WTC11 (cell line): ENCODE data around the gene CEBPE. TPM values are rescaled to one million over a fixed set of nuclear protein-coding genes. Genes with fewer than 3 reads are reported as not detected.

Source experiments
- ATF1 ChIP-seq: sonication (generic); formaldehyde crosslinking; IDR thresholded peaks from 2 replicates; pipeline ENCODE4 v1.8.1; 2023; ENCODE audit warnings: mild to moderate bottlenecking, moderate library complexity, missing genetic modification reagents
- ATF6 ChIP-seq: sonication (generic); formaldehyde crosslinking; IDR thresholded peaks from 2 replicates; pipeline ENCODE4 v1.8.1; 2023; ENCODE audit warnings: mild to moderate bottlenecking, missing genetic modification reagents
- CREM ChIP-seq: sonication (generic); formaldehyde crosslinking; IDR thresholded peaks from 2 replicates; pipeline ENCODE4 v1.8.1; 2022; ENCODE audit warnings: mild to moderate bottlenecking, missing genetic modification reagents, moderate library complexity
- EMX1 ChIP-seq: fragments of 250-450 bp; sonication (Bioruptor Pico); IDR thresholded peaks from 2 replicates; pipeline ENCODE4 v1.8.0; 2021; ENCODE audit warnings: mild to moderate bottlenecking
- ERG ChIP-seq: fragments of 250-450 bp; sonication (Bioruptor Pico); IDR thresholded peaks from 2 replicates; pipeline ENCODE4 v1.8.0; 2021; ENCODE audit warnings: mild to moderate bottlenecking
- ETV6 ChIP-seq: sonication (generic); formaldehyde crosslinking; IDR thresholded peaks from 2 replicates; pipeline ENCODE4 v1.8.1; 2022; ENCODE audit warnings: mild to moderate bottlenecking, missing genetic modification reagents
- FOXK1 ChIP-seq: sonication (generic); formaldehyde crosslinking; IDR thresholded peaks from 2 replicates; pipeline ENCODE4 v1.8.0; 2022; ENCODE audit warnings: mild to moderate bottlenecking, moderate library complexity, missing genetic modification reagents
- FOXP4 ChIP-seq: sonication (generic); formaldehyde crosslinking; IDR thresholded peaks from 2 replicates; pipeline ENCODE4 v1.8.0; 2022; ENCODE audit warnings: mild to moderate bottlenecking, missing genetic modification reagents
- MXD4 ChIP-seq: fragments of 250-450 bp; sonication (Bioruptor Pico); IDR thresholded peaks from 2 replicates; pipeline ENCODE4 v1.8.0; 2021; ENCODE audit warnings: mild to moderate bottlenecking, moderate library complexity, borderline replicate concordance
- MYBL2 ChIP-seq: sonication (generic); formaldehyde crosslinking; IDR thresholded peaks from 2 replicates; pipeline ENCODE4 v1.8.1; 2023; ENCODE audit warnings: mild to moderate bottlenecking, moderate library complexity, missing genetic modification reagents
- NFYB ChIP-seq: sonication (generic); formaldehyde crosslinking; conservative IDR thresholded peaks from 2 replicates; pipeline ENCODE4 v1.8.0; 2022; ENCODE audit warnings: low read depth, missing genetic modification reagents
- NR1H2 ChIP-seq: sonication (generic); formaldehyde crosslinking; IDR thresholded peaks from 2 replicates; pipeline ENCODE4 v1.9.0; 2021; ENCODE audit warnings: mild to moderate bottlenecking, moderate library complexity, missing genetic modification reagents
- PRRX2 ChIP-seq: fragments of 250-450 bp; sonication (Bioruptor Pico); IDR thresholded peaks from 2 replicates; pipeline ENCODE4 v1.8.0; 2021; ENCODE audit warnings: mild to moderate bottlenecking
- RELA ChIP-seq: sonication (generic); formaldehyde crosslinking; IDR thresholded peaks from 2 replicates; pipeline ENCODE4 v1.8.1; 2022; ENCODE audit warnings: missing genetic modification reagents, mild to moderate bottlenecking, borderline replicate concordance
- SMAD4 ChIP-seq: sonication (generic); formaldehyde crosslinking; IDR thresholded peaks from 2 replicates; pipeline ENCODE4 v1.8.0; 2022; ENCODE audit warnings: mild to moderate bottlenecking, missing genetic modification reagents
- SOX15 ChIP-seq: fragments of 250-450 bp; sonication (Bioruptor Pico); IDR thresholded peaks from 2 replicates; pipeline ENCODE4 v1.9.0; 2021; ENCODE audit warnings: mild to moderate bottlenecking
- ZNF138 ChIP-seq: sonication (generic); formaldehyde crosslinking; conservative IDR thresholded peaks from 2 replicates; pipeline ENCODE4 v1.8.1; 2022; ENCODE audit warnings: mild to moderate bottlenecking, moderate library complexity, missing genetic modification reagents
- ZNF317 ChIP-seq: sonication (generic); formaldehyde crosslinking; IDR thresholded peaks from 2 replicates; pipeline ENCODE4 v1.8.1; 2023; ENCODE audit warnings: low read depth, mild to moderate bottlenecking, moderate library complexity, missing genetic modification reagents, borderline replicate concordance
- ZNF423 ChIP-seq: fragments of 250-450 bp; sonication (Bioruptor Pico); IDR thresholded peaks from 2 replicates; pipeline ENCODE4 v2.1.2; 2022; ENCODE audit warnings: mild to moderate bottlenecking, moderate library complexity
- ZNF512 ChIP-seq: sonication (generic); formaldehyde crosslinking; IDR thresholded peaks from 2 replicates; pipeline ENCODE4 v1.8.1; 2022; ENCODE audit warnings: missing genetic modification reagents, borderline replicate concordance
- ZNF532 ChIP-seq: fragments of 250-450 bp; sonication (Bioruptor Pico); IDR thresholded peaks from 2 replicates; pipeline ENCODE4 v1.9.0; 2021; ENCODE audit warnings: mild to moderate bottlenecking, borderline replicate concordance
- total RNA-seq: library from RNA; stranded (reverse); gene quantifications from 3 replicates; pipeline ENCODE4 v1.2.3, GENCODE V29; 2021
- TF ChIP-seq, protein P1 (sequence below): sonication (generic); formaldehyde crosslinking; IDR thresholded peaks from 2 replicates; pipeline ENCODE4 v1.8.1; 2023; ENCODE audit warnings: mild to moderate bottlenecking, moderate library complexity, missing genetic modification reagents
- TF ChIP-seq, protein P2 (sequence below): sonication (generic); formaldehyde crosslinking; IDR thresholded peaks from 2 replicates; pipeline ENCODE4 v1.8.1; 2022; ENCODE audit warnings: low read depth, mild to moderate bottlenecking, moderate library complexity, missing genetic modification reagents, borderline replicate concordance
- TF ChIP-seq, protein P3 (sequence below): sonication (generic); formaldehyde crosslinking; IDR thresholded peaks from 2 replicates; pipeline ENCODE4 v1.8.0; 2022; ENCODE audit warnings: mild to moderate bottlenecking, missing genetic modification reagents

Gene CEBPE
- total RNA-seq, 1 experiment from 2014 or later, result not detected

DNA sequence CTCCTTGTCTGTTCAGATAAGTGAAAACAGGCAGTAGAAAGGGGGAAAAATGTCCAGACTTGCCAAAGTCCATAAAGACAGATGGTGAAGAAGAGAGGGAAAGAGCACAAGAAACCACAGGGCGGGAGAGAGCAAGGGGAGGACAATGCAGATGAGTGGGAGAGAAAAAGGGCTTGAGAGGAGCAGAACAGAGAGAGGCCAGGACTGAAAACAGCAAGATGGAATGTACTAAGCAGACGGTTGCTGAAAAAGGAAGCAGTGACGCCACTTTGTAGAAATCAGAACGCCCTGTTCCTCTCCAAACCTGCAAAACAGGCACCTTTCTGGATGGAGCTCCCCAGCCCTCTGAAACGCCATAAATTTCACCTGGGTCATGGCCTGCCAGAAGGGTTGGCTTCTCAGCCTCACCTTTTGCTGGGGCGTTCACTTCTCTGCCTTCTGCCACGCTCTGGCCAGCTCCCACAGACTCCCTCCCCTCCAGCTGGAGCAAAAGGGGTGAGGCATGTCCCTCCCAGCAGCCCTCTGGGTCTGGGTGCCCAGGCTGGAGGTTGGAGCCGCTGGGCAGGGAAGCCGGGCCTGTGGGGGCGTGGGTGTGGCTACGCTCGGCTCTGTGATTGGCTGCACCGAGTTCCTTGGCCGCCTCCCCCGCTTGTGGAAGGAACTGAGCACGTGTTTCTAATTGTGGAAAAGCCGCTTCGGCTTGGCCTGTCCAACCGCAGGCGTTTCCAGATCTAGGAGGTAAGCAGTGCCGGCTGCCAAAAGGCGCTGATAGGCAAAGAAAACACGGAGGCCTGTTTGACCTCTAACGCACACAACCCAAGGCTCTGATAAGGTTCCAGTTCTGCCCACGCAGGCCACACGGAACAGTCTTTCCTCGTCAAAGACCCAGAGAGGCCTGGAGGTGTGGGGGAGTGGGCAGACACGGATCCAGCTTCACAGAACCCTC is 35.1 kb upstream of the CEBPE start (continued):
- TF ChIP-seq ATF6 (CRISPR knock-in tag) (no peak), CREM (no peak), ERG (no peak), ZNF317 (CRISPR knock-in tag) (no peak), ZNF512 (CRISPR knock-in tag) (peak; percentile 83; the same call in 1 of the 2 replicates), ZNF423 (CRISPR knock-in tag) (no peak), FOXK1 (no peak), MYBL2 (CRISPR knock-in tag) (no peak), NFYB (CRISPR knock-in tag) (peak; percentile 76), RELA (CRISPR knock-in tag) (no peak), SMAD4 (no peak), SOX15 (CRISPR knock-in tag) (no peak), FOXP4 (CRISPR knock-in tag) (no peak; the same call in 1 of the 2 replicates), NR1H2 (CRISPR knock-in tag) (no peak), ETV6 (no peak), ZNF532 (no peak), EMX1 (no peak), ATF1 (no peak), MXD4 (CRISPR knock-in tag) (no peak), ZNF138 (no peak), PRRX2 (CRISPR knock-in tag) (no peak; the same call in 1 of the 2 replicates)
- TF ChIP-seq, protein P1, sequence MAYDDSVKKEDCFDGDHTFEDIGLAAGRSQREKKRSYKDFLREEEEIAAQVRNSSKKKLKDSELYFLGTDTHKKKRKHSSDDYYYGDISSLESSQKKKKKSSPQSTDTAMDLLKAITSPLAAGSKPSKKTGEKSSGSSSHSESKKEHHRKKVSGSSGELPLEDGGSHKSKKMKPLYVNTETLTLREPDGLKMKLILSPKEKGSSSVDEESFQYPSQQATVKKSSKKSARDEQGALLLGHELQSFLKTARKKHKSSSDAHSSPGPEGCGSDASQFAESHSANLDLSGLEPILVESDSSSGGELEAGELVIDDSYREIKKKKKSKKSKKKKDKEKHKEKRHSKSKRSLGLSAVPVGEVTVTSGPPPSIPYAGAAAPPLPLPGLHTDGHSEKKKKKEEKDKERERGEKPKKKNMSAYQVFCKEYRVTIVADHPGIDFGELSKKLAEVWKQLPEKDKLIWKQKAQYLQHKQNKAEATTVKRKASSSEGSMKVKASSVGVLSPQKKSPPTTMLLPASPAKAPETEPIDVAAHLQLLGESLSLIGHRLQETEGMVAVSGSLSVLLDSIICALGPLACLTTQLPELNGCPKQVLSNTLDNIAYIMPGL (CRISPR knock-in tag), result no peak
- TF ChIP-seq, protein P2, sequence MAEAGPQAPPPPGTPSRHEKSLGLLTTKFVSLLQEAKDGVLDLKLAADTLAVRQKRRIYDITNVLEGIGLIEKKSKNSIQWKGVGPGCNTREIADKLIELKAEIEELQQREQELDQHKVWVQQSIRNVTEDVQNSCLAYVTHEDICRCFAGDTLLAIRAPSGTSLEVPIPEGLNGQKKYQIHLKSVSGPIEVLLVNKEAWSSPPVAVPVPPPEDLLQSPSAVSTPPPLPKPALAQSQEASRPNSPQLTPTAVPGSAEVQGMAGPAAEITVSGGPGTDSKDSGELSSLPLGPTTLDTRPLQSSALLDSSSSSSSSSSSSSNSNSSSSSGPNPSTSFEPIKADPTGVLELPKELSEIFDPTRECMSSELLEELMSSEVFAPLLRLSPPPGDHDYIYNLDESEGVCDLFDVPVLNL (CRISPR knock-in tag), result no peak
- TF ChIP-seq, protein P3, sequence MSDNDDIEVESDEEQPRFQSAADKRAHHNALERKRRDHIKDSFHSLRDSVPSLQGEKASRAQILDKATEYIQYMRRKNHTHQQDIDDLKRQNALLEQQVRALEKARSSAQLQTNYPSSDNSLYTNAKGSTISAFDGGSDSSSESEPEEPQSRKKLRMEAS (CRISPR knock-in tag), result peak; percentile 95
